Measurements from ENCODE around the gene IL19.

The IL19 gene

DNA sequence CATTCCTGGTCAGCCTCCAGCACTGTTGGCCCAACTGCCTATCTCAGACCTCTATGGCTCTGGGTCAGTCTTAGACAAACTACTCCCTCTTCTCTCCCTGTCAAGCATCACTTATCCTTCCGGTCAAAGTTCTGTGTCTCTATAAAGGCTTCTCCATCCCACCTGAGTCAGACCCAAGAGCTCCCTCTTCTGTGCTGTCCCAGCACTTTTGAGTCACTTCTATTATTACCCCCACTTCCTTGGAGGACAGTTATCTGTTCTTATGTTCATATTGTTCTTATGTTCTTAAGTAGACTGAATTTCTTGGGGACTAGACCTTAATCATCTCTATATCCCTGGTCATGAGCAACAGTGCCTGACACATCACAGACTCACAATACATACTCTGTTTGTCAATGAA is 30.9 kb downstream of the IL19 start:
- no peak for DNase-seq

DNA sequence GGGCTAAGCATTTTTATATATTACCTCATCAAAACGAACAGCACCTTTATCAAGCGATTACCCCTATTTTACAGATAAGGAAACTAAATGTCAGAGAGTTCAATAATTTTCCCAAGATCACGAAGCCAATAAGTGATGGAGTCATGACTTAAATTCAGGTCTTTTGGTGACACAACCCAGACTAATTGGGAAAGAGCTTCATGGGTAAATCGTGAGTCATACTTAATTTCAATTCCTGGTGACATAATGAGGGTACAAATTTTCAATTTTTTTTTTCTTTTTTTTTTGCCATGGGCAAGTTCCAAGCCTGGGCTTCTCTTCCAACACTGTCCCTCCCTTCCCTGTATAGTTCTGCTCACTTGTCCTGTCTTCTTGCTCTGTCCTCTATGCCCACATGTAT is 31.8 kb downstream of the IL19 start:
- DNase-seq: no peak

DNA sequence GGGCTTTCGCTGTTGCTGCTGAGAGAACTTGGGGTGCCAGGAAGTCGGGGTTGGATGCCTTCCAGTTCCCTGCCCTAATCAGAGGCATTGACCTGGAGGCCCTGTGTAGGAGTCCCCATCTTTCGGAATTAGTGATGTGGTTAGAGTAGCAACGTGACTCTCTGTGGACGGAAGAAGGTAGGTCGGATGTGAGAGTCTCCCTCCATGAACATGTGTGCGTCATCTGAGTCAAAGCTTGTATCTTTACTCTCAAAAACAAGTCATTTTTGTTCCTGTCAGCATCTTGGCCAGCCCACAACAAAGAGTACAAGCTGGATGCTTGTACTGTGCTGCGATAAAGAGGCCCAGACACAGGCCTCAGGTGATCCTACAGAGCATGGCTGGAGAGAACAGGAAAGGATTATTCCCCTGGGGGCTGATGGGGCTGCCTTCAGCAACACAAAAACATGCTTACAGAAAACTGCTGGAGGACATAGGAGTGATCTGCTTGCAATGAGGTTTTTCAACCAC is 32.7 kb downstream of the IL19 start:
- DNase-seq: no peak

- DNase-seq: no peak
Measured at GRCh38 chr1:206804156-206804737, 33.7 kb downstream of the IL19 start.

GRCh38 chr1:206805357-206805756 is 34.8 kb downstream of the IL19 start:
- no peak for DNase-seq

DNA sequence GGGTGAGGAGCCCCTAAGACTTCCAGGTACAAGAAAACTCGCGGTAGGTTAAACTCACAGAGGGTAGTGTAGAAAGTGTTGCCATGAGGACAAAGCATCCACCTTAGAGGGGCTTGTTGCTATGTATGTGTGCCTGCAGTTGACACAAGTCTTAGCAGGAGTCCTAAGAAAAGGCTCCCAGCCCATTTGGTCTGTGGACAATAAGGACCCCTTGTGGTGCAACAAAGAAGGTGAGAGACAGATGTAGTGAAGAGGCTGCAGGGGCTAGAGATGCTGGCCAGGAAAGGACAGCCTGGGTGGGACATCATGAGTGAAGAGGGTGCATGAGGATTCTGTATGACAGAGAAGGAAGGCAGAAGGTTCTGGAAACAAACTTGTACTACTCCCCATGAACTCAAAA is 38.0 kb downstream of the IL19 start:
- no peak for DNase-seq

DNA sequence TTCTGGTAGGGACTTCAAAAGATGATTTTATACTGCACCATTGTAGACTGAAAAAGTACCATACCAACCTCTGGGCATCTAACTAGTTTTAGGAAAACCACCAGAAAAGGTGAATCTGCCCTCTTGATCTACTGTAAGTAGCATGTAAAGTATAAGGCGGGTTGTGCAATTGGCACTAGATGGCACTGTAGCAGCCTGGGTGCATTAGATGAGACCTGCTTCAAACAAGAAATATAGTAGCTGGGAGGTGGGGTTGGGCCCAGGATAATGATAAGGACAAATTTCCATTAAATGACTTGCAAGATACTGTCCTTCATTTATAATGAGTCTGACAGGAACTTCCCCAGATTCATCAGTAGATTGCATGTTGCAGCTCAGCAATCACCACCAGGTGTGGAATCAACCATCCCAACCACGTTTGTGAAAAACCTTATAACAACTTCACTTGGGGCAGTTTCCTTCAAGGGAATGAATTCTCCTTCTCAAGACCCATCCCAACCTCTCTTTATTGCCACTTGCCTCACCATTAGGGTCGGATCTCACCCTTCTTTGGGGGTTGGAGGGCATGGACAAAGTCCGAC is 39.0 kb downstream of the IL19 start:
- peak; percentile 40 for DNase-seq

DNA sequence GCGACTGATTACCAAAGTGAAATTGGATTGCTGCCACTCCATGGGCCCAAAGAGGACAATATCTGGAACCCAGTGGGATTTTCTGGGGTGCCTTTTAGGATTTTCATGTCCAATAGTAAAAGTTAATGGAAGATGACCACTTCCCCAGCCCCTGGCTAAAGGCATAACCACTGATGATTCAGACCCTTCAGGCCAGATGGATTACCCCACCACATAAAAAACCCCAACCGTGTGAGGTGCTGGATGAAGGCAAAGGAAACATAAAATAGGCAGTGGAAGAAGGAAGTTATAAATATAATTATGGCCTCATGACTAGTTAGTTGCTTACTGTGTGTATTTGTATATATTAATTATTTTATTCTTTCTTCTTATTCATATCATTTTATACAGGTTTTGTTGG is 41.9 kb downstream of the IL19 start:
- no peak for DNase-seq

DNA sequence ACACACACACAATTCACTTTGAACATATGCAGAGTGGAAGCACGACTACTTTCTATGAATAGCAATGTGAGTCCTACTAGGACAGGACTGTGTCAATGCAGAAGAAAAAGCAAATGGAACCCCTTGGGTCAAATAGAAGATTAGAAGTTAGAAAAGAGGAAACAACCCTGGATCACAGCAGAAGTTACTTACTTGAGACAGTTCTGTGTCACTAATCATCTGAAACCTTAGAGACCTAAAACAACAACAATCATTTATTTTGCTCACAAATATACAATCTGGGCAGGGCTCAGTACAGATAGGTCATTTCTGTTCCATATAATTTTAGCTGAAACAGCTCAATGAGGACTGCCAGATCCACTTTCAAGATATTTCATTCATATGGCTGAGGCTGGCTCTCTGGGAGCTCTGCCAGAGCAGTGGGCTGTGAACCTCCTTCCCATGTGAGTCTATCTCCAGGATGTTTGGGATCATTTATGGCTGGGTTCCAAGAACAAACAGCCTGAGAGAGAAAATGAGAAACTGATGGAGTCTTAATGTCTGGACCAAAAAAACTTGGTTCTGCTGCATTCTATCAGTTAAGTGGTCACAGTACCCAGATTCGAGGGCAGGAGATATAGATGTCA is 44.3 kb downstream of the IL19 start:
- peak; percentile 75 for DNase-seq

DNA sequence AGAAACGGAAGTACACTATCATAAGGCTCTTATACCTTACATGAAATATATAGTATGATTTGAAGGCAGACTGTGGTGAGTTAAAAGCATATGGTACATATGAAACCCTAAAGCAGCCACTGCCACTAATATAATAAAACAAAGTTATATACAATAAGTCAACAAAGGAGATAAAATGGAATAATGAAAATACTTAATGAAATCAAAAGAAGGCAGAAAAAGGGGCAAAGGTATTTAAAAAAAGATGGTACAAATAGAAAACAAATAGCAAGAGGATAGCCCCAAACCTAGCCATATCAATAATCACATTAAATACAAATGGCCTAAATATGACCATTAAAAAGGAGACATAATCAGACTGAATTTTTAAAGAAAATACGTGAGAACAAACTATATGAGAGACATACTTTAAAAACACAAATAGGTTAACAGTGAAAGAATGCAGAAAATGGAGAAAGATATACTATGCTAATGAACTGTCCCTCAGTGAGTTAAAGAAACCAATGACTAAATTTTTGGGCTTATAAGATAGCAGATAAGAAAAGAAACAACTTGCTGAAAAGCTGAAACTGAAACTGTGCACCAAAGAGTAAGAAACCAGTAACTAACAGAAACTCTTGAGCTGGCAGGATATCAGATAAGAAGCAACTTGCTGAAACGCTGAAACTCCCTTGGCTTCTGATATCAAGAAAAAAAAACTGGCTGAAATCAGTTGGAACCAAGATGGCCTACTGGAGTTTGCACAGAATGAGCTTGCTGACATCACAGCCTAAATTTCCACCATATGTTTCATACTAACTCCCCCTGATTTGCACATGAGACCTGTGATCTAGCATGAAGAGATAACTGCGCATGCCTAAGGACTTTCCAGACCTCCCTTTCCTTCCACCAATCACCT is 46.1 kb downstream of the IL19 start:
- no peak for DNase-seq

DNA sequence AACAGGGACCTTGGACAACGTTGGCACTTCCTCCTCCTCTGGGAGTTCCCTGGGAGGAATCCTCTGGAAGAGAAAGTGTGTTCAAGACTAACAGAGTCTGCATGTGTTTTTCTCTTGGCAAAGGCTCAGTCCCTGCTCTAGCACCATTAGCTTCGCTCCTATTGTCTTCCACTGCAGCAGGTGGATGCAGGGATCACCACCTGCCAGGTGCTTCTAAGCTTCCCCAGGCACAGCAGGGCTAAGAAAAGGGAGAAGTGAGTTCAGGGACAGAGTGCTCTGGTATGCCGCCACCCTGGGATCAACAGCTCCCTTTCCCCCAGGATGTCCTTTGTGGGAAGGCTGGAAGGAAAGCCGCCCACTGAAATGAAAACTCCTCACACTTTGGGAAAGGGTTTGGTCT is 50.9 kb downstream of the IL19 start:
- DNase-seq: no peak

DNA sequence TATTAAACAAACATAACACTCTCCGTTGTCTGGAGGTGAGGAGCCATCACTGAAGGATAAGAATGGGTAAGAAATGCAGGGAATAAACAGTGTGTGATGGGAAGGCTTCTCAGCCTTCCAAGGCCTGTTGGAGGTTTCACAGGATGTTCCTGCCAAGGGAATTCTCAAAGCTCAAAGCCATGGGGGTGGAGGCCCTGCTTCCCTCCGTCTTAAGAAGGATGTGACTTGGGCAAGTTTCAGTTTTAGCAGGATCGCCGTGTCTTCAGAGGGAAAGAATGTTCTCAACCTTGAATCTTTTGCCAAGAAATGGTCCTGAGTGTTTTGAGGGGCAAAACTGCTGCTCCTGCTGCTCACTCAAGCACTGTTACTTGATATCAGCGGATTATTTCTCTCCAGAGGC is 53.2 kb downstream of the IL19 start:
- DNase-seq: no peak

DNA sequence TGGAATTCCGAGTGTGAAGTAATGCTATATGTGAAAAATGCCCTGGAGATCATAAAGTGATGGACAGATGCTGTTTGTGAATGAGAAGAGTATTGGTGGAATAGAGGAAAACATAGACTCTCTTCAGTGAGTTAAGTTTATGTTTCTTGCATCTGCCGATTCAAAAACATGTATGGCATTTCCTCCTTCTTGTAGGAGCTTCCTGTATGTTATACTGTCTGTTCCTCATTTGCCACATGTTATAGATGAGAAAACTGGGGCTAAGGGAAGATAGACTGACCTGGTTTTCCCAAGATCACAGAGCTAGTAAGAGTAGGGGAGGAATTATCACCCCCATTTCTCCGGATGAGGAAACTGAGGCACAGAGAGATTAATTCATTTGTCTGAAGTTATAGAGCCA is 53.8 kb downstream of the IL19 start:
- DNase-seq: no peak

GRCh38 chr1:206826394-206826793 is 55.8 kb downstream of the IL19 start:
- DNase-seq: no peak

DNA sequence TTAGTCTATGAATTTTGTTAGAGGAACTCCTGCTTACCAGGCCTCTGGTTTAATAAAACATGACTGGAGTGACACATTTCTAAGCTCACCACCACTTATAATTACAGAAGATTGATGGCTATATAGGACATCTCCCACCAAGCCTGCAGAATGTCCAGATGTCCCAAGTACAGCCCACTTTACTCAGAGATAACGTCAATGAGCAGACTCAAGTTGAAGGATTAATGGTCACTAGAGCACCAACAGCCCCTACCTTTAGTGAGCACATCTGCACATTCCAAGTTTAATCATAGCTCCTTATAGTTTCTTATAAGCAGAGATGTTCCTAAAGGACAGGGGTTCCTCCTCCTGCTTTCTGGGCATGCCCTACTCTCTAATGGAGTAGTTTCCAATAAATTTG is 57.5 kb downstream of the IL19 start:
- DNase-seq: no peak

DNA sequence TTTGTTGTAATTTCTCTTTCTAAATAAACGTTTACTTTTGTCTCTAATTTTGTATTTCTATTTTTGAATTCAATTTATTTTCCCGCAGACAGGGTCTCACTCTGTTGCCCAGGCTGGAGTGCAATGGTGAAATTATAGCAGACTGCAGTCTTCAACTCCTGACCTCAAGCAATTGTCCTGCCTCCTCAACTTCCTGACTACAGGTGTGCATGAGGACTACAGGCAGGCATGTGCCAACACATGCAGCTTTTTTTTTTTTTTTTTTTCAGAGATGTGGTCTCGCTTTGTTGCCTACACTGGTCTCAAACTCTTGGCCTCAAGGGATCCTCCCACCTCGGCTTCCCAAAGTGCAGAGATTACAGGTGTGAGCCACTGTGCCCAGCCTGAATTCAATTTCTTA is 58.2 kb downstream of the IL19 start:
- DNase-seq: no peak

GRCh38 chr1:206829282-206829681 is 58.7 kb downstream of the IL19 start:
- no peak for DNase-seq

DNA sequence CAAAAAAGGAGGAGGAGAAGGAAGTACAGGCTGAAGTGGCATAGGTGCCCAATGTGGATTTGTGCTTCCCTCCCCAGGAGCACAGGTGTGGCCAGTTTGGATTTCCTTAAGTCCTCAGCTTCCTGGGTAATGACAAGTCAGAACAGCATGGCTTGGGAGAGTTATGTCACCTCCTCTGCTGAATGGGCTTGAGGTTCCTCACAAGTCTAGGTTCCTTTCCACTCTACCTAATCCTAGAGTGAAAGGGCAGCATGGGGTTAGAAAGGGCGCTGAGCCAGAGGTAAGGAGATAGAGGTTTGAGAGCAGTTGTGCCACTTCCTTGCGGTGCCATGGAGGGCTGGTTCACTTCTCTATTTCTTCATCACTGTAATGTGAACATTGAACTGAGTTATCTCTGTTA is 59.3 kb downstream of the IL19 start:
- DNase-seq: no peak

GRCh38 chr1:206831650-206832049 is 61.1 kb downstream of the IL19 start:
- no peak for DNase-seq

DNA sequence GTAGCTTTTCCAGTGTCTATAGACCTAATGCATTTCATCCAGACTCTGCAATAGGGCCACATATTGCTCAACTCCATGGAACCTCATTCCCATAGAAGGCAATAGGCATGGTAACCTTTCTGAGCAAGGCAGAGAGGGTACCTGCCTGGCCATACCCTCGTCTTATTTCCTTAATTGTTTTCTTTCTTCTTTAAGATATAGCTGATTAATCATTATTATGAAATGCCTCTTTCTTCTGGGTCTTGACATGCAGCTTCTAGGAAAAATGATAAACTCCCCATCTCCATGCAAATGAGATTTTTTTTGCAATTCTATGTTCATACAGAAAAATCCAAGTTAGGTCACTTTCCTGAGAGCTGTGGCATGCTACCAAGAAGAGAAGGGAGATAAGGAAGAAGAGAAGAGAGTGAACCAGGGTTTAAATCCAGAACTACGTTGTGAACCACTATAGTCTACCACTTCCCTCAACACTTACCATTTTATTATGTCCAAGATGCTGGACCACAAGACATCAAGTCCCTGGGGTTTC is 61.8 kb downstream of the IL19 start:
- no peak for DNase-seq

GRCh38 chr1:206833106-206833680 is 62.6 kb downstream of the IL19 start:
- no peak for DNase-seq

- peak; percentile 18 for DNase-seq
Measured at GRCh38 chr1:206833801-206834200, 63.2 kb downstream of the IL19 start.

DNA sequence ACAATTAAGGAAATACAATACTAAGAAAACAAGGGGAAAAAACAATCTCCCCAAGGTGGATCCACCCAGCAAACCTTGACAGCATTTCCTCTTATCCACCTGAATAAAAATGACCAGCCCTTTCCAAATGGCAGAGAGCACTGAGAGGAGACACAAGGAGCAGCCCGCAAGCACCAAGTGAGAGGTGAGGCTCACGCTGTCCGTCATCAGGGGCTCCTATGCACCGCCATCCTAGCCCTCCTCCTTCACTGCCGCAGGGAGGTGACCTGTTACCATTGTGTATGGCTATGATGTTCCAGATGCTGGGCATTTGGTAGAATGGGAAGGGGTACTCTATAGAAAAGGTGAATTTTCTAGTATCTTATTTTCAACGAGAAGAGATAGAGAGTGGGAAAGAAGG is 63.6 kb downstream of the IL19 start:
- no peak for DNase-seq
